ENCODE measurements around the gene C8A.

C8A gene

DNA sequence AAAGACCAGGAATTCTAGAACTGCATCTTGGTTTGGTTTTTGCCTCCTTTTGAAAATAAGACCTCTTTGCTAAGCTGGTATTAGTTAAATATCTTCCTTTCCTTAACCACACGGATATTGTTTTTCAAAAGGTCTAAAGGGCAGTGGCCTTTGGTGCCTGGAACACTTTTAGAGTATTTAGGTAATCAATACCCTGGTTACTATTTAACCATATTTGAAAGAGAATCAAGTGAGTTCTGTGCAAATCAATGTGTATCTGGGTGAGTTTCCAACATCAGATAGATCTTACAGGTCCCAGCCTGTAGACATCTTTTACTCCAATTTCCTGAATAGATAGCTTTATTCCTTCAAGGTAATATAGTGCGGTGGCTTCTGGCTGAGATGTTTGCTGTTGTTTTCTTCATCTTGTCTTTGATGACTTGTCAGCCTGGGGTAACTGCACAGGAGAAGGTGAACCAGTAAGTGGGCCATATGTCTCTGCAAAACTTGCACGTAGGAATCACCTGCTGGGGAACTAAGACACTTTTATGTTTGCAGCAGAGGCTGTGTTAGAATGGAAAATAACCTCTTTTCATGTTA is at the start of gene C8A:
Gene C8A, plus strand, starts transcription at position 277 of the 579 bp plus-strand sequence. Its CDS starts 105 bp downstream, at position 382.
- no peak for DNase-seq

DNA sequence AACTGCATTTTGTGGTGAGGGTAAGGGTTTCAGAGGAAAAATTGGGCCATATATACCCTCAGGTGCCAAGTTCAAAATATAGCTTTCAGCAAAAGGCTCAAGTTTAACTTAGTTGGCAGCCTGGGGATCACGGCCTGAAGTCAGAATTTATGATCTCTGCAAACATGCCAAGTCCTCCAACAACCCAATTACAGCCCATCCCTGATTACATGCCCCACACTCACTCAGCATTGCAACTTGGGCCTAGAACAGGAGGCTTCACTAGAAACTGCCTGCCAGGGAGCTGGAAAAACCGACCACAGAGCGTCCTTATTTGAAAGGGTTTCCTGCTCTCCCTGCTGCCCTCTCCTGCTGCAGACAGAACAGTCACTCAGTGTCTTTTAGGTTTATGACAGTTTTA is 47.8 kb upstream of the C8A start:
- DNase-seq = no peak

DNA sequence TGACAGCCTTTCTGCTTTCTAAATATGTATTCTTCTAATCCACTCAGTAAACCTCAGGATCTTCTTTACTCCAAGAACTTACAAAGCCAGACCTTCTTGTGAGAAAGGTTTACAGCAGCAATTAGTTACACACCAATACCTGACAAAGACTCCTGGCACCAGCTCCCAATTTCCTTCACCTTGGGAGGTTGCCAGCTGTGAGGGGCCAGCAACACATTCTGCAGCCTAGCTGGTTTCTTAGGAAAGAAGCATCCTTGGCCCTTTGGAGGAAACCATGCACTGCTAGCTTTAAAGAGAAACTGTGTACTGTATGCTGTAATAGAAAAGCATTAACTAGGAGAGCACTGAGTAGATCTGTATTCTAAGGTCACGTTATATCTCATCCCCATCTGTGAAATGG is 46.2 kb upstream of the C8A start:
- DNase-seq = no peak

DNA sequence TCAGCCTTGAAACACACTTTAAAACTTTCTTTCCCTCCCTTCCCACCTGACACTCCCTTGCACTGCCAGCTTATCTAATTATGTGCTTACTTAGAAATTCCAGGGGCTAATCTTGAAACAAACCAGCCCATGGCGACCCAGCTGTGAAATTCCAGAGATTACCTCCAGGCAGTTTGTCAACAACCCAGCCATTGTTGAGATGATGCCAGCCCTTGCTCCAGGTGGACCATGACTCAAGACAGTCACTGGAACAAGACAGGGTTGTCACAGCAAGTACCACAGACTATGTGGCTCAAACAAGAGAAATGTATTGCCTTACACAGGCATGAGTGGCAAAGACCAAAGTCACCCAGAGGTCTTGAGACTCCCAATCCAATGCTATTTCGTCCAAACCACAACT is 43.3 kb upstream of the C8A start:
- DNase-seq = no peak

DNA sequence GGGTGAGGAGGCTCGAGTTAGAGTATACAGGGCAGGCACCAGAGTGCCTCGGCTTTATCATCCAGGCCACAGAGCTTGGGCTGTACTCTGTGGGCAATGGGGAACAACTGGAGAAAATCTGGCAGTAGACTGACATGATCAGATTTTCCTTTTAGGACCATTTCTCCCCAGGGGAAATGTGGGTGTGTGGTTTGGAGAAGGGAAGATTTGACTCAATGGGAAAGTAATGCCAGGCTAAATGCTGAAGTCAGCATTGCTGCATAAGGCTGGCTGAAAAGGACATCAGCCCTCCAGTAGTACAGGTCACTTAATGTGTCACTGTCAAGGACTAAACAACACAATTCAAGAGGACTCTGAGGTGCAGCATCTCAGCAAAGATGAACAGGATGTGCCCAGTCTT is 40.4 kb upstream of the C8A start:
- no peak for DNase-seq

DNA sequence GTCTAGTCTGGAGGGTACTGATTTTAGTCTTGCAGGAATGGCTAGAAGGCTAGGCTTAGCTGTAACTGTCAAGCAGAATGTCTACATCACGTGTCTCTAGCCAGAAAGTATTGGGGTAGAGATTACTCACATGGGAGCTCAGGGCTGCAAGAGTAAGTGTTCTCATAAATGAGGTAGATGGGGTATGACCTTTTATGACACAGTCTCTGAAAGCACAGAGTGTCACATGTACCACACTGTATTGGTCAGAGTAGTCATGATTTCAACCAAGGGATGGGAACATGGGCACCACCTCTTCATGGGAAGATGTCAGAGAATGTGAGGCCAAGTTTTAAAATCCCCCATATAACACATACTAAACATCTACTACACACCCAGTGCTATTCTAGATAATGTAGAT is 38.3 kb upstream of the C8A start:
- no peak for DNase-seq

DNA sequence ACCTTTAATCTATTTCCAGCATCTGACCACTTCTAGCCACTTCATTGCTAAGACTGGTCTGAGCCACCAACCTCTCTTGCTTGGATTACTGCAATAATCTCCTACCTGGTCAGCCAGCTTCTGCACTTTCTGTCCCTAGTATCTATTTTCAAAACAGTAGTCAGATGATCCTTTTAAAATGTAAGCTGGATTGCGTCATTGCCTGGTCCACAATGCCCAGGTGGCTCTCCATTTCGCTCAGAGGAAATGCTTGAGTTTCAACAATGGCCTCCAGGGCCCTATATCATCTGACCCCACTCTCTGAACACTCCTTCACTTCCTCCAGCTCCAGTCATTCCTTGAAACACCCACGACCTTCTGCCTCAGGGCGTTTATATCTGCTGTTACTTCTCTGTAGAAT is 37.7 kb upstream of the C8A start:
- no peak for DNase-seq

DNA sequence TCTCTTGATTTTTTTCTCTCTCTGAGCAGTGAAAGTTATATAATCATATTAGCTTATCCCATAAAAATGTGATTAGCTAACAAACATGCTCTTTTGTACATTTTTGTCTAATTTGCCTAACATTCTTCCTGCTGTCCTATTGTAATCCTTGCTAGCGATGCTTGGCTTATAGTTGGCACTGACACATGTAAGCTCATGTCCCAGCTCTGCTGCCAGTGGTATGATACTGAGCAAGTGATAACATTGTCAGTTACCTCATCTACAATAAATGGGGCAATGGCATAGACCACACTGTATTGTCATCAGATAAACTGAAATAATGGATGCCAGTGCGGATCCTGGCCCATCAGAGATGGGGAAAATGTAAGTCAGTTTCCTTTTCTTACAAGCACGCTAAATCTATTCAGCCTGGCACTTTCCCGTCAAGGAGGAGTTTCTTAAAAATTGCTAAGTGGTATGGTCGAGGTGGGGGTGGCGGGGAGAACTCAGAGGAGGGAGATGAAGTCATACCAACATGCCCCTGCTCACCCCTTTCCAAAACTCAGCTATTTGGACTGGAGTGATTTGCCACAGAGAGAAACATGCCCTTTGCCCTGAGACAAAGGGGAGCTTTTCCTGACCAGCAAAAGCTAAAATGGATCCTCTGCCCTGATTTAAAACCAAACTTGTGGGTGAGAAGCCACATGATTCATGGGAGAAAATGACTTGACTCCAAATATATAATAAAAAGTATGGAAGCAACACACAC is 36.7 kb upstream of the C8A start:
- DNase-seq = no peak

DNA sequence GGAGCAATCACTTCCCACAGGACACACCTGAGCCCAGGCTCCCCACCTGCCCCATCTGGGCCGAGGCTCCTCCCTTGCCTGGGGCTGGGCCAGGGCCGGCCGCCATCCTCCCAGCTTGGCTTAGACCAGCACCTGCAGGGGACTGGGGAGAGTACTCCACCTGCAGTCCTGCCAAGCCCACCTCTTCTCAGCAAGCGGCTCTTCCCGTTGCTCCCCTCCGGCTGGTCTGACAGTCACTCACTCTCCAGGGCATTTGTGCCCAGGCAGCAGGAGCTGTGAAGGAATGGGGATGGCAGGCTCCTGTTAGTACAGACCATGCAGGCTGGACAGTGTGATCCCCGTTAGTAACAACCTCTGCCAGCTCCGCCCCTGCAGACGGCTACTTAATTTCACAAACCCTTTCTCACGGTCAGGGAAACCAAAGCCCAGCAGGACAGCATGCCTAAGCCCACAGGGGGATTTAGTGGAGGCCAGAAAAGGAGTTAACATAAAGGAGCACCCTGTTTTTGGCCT is 35.2 kb upstream of the C8A start, which contains the start of gene FYB2:
Gene FYB2, minus strand, starts transcription at position 18 of the 513 bp plus-strand sequence. CDS start 114 bp downstream, outside the sequence.
- DNase-seq = peak in 1 of 2 experiments; percentile 12

DNA sequence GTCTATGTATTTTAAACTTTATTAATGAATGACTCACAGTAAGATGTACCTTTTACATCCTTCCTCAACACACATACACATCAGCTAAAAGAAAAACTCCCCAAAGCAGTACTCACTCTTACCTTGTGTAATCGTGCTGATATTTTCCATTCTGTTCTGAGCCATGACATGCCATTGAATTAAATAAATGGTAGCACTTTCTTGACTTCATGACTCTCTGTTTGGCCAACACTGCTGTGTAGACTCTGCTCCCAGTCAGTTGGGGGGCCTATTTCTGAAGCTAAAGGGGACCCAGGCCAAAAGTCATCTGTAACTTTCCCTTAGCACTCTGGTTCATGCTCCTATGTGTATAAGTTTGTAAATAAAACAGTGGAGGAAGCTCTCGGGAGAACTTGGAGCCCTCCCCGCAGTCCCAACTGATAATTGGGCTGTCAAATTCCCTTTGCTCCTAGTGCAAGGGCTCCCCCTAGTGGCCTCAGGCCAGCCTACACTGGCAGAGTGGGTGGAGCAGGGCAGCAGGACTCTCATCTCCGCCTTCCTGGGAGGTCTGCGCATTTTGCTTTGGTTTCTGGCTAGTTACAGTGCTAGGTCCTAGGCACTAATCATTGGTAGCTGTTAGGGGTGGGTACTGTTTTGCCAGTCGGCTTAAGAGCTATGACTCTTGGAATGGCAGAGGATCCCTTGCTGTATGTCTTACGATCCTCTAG is 33.7 kb upstream of the C8A start:
- DNase-seq = peak; percentile 71 to 73

DNA sequence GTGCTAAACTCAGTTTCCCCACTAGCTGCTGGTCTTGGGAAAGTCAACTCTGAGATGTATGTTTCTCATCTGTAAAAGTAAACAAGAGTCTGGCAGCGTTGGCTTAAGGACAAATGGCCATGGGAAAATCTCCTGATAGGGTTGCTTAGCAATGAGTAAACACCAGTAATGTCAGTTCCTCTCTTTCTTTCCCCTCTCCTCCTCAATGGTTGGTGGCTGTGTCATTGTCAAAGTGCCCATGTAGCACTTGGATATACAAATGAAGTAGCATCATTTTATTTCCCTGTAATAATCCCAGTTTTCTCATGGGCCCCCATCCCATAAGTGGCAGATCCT is 33.2 kb upstream of the C8A start:
- DNase-seq = peak in 1 of 2 experiments; percentile 15

DNA sequence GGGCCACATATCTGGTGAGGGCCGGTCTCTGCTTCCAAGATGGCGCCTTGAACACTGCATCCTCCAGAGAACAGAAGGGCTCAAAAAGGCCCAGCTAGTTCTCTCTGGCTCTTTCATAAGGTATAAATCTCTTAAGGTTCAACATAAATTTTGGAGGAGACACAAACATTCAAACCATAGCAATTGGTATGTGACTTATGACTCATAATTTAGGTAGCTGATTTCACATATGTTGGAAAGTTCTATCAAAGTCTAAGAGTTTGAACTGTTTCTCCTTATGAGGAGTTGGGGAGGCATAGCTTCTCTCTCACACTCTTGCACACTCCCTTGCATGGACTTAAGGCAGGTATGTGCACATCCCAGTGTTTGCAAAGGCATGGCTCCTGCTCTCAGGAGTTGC is 30.3 kb upstream of the C8A start:
- no peak for DNase-seq

DNA sequence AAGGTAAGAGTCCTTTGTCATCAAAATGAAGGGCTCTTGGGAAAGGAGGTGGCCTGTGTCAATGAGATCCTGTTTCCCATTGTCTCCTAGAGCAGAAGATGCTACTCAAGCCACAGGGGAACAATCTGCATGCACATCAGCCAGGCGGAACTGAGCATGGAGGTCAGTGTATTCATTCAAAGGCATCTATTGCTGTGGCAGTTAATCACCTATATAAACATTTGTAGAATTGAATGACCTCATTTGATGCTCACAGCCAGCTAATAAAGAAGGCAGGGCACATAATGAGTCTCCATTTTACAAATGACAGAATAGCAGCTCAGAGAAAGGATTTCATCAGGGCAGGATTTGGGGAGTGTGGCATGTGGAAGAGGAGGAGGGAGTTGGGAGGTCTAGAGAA is 29.7 kb upstream of the C8A start:
- DNase-seq = peak; percentile 39 to 61

DNA sequence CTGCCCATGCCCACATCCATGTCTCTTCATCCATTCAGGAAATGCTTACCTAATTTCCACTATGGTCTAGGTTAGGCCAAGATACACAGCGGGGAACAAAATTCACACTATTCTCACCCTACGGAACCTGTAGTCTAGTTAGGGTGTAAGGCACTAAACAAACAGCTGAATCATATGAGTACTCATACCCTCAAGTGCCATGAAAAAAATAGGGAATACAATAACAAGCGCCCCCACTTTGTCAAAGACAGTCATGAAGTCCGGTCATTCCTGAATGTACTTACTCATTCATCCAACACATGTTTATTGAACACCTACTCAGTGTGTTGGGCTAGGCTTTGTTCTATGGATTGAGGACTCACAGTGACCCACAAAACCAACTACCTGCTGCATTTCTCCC is 29.2 kb upstream of the C8A start:
- no peak for DNase-seq

DNA sequence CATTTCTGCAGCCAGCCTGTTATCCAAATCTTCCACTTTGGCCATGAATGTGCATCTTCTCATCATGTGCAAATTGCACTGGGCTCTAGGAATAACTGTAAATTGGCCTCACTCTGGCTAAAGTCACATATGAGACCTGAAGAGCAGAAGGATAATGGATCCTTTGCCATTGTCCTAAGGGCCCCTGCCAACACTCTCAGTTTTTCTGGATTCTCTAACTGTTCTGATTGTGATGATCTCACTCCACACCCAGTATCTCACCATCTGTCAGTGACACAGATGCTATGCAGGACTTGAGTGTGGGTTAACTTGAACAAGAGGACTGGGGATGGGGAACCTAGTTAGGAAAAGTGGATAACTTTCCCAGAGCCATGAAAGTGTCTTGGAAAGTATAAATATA is 26.9 kb upstream of the C8A start:
- DNase-seq = no peak

DNA sequence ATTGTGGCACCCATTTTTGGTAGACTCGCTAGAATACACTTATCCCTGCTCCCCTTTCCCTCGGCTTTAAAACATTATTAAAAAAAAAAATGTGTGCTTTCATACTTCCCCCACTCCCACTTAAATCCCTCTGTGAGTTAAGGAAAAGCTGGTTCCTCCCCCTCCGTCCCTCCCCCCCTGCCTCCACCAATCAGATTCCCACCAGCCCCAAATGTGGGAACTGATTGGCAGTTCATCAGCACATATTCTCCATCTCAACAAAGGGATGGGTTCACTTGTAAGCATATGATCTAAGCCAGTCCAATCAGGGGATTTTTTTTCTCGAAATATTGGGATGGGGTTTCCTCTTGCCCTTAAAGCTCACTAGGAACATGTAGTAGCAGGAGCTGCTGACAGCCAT is 24.5 kb upstream of the C8A start:
- DNase-seq = no peak

DNA sequence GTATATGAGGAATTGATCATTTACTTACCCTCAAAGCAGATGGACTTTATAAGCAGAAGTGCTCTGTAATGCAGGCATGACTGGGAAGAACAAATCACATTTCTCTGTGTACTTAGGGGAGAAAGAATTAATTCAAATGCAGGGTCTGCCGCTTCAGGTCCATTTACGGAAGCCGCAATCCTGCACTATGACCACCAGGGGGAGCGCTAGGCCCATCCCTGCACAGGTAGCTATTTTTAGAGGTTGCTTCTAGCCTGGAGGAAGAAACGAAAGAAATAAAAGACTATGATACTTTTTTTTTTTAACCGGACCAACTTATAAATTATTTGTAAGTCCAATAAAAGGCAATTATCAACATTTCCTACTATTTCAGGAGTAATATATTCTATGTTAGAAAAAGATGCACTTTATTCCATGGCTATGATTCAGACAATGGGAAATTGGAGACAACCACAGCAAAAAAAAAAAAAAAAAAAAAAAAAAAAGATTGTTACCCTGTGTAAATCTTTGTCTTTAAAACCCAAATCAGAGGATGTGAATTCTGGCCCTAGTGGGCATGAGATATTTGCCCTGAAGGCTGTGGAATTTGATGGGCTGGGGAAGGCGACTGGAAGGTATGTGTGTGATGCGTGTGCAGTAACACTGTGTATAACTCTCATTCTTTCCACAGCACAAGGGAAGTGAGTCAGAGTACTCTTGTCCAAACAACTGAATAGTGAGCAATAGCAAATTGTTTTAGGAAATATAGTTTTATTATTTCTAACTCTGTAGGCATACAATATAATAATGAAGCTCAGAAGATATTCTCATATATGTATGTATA is 22.5 kb upstream of the C8A start:
- peak; percentile 62 to 65 for DNase-seq

DNA sequence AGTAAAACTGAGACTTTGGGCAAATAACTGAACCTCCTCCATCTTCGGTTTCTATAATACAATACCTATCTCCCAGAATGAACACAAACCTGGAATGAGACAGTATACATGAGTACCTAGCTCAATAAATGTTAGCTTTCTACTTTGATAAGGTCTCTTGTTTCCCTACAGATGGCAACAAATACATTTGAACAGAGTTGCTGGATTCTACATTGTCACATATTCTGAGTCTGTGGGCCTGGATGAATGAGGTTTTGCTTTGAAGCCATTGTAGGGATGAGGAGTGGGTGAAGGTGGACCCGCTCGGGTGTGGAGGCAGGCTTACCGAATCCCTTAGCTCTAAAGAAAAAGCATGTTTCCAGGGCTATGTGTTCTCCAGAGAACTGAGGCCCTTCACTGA is 21.5 kb upstream of the C8A start:
- DNase-seq = no peak

DNA sequence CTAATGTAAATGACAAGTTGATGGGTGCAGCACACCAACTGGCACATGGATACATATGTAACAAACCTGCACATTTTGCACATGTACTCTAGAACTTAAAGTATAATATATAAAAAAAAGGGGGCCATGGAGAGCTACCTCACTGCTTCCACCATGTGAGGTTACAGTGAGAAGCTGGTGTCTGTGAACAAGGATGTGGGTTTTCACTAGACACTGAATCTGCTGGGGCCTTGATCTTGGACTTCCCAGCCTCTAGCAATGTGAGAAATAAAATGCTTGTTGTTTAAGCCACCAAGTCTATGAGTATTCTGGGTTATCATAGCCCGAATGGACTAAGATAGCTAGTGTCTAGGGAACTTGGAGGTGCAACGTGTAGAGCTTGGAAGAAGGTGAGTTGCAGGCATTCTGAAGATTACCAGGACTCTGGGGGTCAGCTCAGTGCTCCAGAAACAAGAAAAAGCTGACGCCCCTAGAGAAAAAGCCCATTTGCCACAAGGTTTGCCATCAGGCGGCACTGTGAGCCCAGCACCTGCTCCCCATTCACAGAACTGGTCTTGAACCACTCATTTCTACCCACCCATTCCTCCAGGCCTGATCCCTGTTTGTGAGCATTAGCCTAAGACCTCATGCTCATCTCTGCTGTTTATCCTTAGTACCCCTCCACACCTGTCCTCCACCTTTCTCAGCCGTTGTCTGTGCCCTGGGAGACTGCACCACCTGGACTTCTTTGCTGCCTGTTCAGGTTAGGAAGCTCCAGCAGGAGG is 20.3 kb upstream of the C8A start:
- DNase-seq = no peak

DNA sequence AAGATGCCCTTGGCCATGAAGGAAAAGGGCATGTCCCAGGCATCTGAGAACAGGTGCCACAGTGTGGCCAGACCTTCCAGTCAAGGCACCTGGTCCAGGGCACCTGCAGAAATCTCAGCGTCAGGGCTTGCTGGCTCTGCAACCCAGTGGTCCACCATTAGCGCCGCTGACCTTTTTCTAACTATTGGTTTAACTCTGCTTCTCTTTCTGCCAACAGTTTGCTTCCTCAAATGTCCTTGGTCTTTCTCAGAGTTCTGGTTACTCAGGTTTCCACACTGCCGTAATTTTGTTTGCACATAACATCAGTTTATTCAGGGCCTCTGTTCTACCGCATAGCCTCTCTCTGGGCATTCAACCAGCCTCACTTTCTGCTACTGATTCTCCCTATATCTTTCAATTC is 18.9 kb upstream of the C8A start:
- DNase-seq = no peak

DNA sequence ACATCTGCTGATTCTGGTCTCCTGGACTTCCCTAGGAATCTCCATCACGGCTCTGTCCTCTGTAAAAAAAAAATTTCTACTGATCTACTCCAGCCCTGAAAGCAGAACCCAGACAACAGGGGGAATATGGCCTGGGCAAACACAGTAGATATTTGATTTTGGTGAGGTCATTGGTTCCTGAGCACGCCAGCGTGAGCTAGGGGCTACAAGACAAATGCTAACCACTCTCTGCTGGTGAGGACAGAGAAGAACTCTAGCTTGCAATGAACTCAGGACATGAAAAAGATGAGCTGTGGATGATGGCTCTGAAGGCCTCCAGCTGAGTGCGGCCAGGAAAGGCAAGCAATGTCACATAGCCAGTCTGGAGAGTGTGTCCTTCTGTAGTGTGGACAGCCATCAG is 18.2 kb upstream of the C8A start:
- no peak for DNase-seq

DNA sequence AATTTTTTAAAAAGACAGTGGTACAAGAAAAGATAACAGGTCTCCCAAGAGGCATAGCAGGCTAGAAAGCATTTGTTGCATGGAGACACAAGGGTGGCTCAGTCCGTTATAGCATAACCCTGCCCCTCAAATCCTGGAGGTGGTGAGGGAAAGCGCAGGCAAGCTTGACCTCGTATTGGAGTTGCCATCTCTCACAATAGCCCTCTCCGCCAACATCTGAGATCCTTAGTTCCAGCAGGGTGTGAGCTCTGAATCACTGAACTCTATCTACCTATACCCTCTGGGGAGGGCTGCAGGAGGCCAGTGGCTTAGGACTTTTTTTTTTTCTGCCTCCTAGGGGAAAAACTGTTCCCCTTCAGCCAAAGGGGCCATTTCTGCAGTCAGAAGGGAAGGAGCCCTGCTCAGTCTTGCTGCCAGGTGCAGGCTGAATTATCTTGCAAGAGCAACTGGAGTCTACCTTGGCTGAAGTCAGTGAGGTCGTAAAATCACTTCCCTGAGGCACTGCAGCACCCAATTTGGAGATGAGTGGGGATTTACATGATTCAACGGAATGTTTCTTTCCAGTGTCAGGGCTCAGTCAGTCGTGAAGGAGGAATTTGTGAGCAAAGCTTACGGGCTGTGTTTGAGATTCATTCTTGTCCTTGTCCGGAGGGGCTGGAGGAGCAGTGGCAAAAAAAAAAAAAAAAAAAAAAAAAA is 17.2 kb upstream of the C8A start:
- DNase-seq = no peak
